ENCODE data around the gene SH3RF3. TPM values are rescaled to one million over a fixed set of nuclear protein-coding genes. Genes with fewer than 3 reads are reported as not detected.

SH3RF3 gene
- polyA plus RNA-seq, 1 of the 3 experiments (the other 2 are of a cell fraction): 1.9 TPM

DNA sequence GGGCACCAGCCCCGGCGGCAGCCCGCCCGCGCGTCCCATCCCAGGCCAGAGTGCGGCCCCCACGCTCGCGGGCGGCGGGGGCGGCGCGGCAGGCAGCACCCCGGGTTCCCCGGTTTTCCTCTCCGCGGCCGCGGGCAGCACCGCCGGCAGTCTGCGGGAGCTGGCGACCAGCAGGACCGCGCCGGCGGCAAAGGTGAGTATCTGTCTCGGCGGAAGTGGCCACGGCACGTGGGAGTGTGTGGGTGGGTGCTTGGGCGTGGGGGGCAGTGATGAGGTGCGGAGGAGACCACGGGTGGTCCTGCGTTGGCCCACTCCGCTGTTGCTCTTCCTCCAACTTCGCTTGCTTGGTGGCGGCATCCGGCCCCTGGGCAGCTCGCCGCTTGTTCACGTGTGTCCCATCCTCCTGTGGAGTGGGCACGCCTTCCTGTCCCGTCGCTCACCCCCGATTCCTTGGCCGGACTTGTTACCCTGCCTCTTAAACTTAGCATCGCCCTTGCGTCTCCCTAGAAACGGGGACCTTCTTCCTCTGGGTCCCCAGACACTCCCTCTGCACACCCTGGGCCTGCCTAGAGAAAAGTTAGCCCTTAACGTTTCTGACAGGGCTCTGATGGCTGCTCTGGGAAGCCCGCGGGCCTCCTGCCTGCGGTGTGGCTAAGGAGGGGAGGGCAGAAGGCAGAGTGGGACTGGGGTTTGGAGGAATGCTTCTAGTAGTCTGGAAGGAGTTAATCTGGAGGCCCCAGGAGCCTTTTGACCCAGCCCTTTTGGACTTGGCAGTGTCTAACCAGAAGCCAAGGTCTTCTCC, 1.1 kb downstream of the SH3RF3 start:
- Histone ChIP-seq H2AFZ (ENCODE audit: low read depth) (no peak overlapping the region), H3K9ac (peak overlapping the region; percentile 13; the same call in 1 of the 2 replicates), H3K4me3 (ENCODE audit: low read depth in 2 of 2, low read length in 1 of 2) (peak overlapping the region; percentile 70 to 80), H3K4me1 (ENCODE audit: control insufficient read depth in 1 of 2, insufficient read depth in 2 of 2, low read depth in 1 of 2, low read length in 1 of 2) (peaks cover 14 to 35% of the 10 kb centered on the region in 2 experiments), H3K9me2 (no peaks in the 10 kb centered on the region), H4K20me1 (ENCODE audit: insufficient read depth) (peaks cover 43% of the 10 kb centered on the region), H3K4me2 (peak overlapping the region; percentile 87), H3K36me3 (replicated peaks in 1 of 2; ENCODE audit: control insufficient read depth in 1 of 2, insufficient read depth in 2 of 2, low read length in 1 of 2) (no peaks in the 10 kb centered on the region), H3K79me2 (ENCODE audit: insufficient read depth) (peaks cover 74% of the 10 kb centered on the region), H3K9me3 (no peaks in the 10 kb centered on the region), H3K27me3 (ENCODE audit: insufficient read depth) (no peaks in the 10 kb centered on the region), H3F3A (replicated peaks; ENCODE audit: insufficient read depth) (peaks cover 26% of the 10 kb centered on the region), H3K27ac (ENCODE audit: low read depth in 2 of 2, low read length in 1 of 2) (no peak overlapping the region)
- WGBS (ENCODE audit: low lambda C conversion rate): 65% methylated on average over 17 of the region's 56 CpGs
- ChIA-PET POLR2A (interaction anchor here (0.6 kb wide), 1 partner anchor 100 kb away, joined by 4 read pairs; no protein-coding TSS in a partner anchor), CTCF (interaction anchor here (0.8 to 14.0 kb wide), 3 partner anchors 26 to 416 kb away, joined by 3 to 160 read pairs (median 6); no protein-coding TSS in a partner anchor)
- no peak for DNase-seq
- TF ChIP-seq GABPA (IDR thresholded peaks at IDR 0.05; ENCODE audit: low read depth): no peak
- TF ChIP-seq RXRA (IDR thresholded peaks at IDR 0.05; ENCODE audit: borderline replicate concordance, low read depth): no peak
- TF ChIP-seq POLR2AphosphoS5 (IDR thresholded peaks at IDR 0.05; ENCODE audit: low read depth, low read length): no peak

DNA sequence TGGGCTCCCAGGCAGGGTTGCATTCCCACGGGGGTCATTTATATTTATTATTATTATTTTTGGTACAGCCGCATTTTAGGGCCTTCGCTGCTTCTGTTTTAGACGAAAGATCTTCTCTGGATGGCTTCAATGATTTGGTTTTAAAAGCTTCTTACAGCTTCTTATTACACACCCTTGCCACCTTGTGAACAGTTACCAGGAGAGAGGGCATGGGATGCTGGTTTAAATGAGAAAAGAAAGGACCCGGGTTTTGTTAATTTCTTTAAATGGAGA, 1.7 kb downstream of the SH3RF3 start:
- Histone ChIP-seq H3K36me3 (replicated peaks in 1 of 2; ENCODE audit: control insufficient read depth in 1 of 2, insufficient read depth in 2 of 2, low read length in 1 of 2) (no peaks in the 10 kb centered on the region), H3F3A (replicated peaks; ENCODE audit: insufficient read depth) (peaks cover 20% of the 10 kb centered on the region), H3K79me2 (ENCODE audit: insufficient read depth) (peaks cover 78% of the 10 kb centered on the region), H3K4me2 (peak overlapping the region; percentile 87), H3K4me3 (ENCODE audit: low read depth in 2 of 2, low read length in 1 of 2) (peak overlapping the region; percentile 70 to 80; a peak in 3 of 4 replicates), H3K9me3 (no peaks in the 10 kb centered on the region), H3K9me2 (no peaks in the 10 kb centered on the region), H3K4me1 (ENCODE audit: control insufficient read depth in 1 of 2, insufficient read depth in 2 of 2, low read depth in 1 of 2, low read length in 1 of 2) (peaks cover 12 to 39% of the 10 kb centered on the region in 2 experiments), H2AFZ (ENCODE audit: low read depth) (no peak overlapping the region), H3K9ac (peak overlapping the region; percentile 13; the same call in 1 of the 2 replicates), H3K27me3 (ENCODE audit: insufficient read depth) (no peaks in the 10 kb centered on the region), H3K27ac (ENCODE audit: low read depth in 2 of 2, low read length in 1 of 2) (no peak overlapping the region), H4K20me1 (ENCODE audit: insufficient read depth) (peaks cover 48% of the 10 kb centered on the region)
- DNase-seq: no peak
- CTCF ChIA-PET: interaction anchor here (0.8 to 14.0 kb wide), 3 partner anchors 25 to 416 kb away, joined by 3 to 160 read pairs (median 6); no protein-coding TSS in a partner anchor
- 85% methylated on average over 5 of the region's 5 CpGs for WGBS (ENCODE audit: low lambda C conversion rate)
- TF ChIP-seq TAF1 (IDR thresholded peaks at IDR 0.05; ENCODE audit: borderline replicate concordance, low read depth, low read length) (no peak), FOXM1 (IDR thresholded peaks at IDR 0.05; ENCODE audit: low read depth) (no peak), RCOR1 (IDR thresholded peaks at IDR 0.05; ENCODE audit: low read length) (no peak), FOSL2 (IDR thresholded peaks at IDR 0.05; ENCODE audit: borderline replicate concordance, low read depth) (no peak), RAD21 (IDR thresholded peaks at IDR 0.05; ENCODE audit: low read length) (no peak), MXI1 (IDR thresholded peaks at IDR 0.05; ENCODE audit: low read depth, low read length) (no peak), NRF1 (IDR thresholded peaks at IDR 0.05; ENCODE audit: low read depth, low read length) (no peak), EZH2phosphoT487 (IDR thresholded peaks at IDR 0.05; ENCODE audit: borderline replicate concordance, low read depth) (no peak), EP300 (IDR thresholded peaks at IDR 0.05; ENCODE audit: borderline replicate concordance in 1 of 2, low read depth in 1 of 2, low read length in 1 of 2) (no peak)
- TF ChIP-seq, protein P1, sequence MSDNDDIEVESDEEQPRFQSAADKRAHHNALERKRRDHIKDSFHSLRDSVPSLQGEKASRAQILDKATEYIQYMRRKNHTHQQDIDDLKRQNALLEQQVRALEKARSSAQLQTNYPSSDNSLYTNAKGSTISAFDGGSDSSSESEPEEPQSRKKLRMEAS (IDR thresholded peaks at IDR 0.05; ENCODE audit: low read depth): no peak
- POLR2A ChIA-PET: interaction anchor here (0.6 kb wide), 1 partner anchor 101 kb away, joined by 4 read pairs; no protein-coding TSS in a partner anchor

All from SK-N-SH (cell line).